D721Med (cell line): Measurements from ENCODE around the gene EPN3.

ENCODE experiments used
- DNase-seq: peaks from one replicate; pipeline ENCODE4 v3.0.0; 2011; ENCODE audit warnings: low spot score; ENCODE audit not compliant: insufficient read length
- FAIRE-seq: peaks from 2 replicates; lab custom pipeline; 2011; peaks lifted over from hg19 to GRCh38; lab: Jason Lieb, UNC
- TF ChIP-seq, protein P1 (sequence below): IDR thresholded peaks from 2 replicates; pipeline ENCODE4 v1.5.1; 2012; ENCODE audit warnings: mild to moderate bottlenecking, control low read depth; ENCODE audit not compliant: insufficient read depth; ENCODE audit errors: missing control alignments

The EPN3 gene

DNA sequence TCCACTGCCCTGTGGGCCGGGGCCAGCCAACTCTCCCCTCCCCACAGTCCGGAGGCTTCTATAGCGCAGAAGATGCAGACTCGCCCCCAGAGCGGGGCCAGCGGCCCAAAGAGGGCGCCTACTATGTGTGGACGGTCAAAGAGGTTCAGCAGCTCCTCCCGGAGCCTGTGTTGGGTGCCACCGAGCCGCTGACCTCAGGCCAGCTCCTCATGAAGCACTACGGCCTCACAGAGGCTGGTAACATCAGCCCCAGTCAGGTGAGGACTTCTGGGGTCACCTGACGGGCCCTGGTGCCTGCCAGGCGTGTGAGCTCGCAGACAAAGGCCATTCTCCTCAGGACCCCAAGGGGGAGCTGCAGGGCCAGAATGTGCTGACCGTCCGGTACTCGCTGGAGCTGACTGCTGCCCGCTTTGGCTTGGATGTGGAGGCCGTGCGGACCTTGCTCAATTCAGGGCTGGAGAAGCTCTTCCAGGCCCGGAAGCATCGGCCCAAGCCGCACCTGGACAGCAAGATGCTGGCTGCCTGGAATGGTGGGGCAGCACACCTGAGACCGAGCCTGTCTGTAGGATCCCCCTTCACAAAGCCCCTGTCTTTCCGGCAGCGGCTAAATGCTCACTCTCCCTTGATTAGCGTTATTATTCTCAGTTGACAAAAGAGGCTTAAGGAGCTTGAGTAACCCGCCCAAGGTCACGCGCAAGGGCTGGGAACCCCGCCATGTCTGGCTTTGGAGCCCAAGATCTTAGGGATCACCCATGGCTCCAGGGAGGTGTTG is 18.3 kb downstream of the EPN3 start:
- DNase-seq = peak; percentile 61
- FAIRE-seq = no peak
- TF ChIP-seq, protein P1, sequence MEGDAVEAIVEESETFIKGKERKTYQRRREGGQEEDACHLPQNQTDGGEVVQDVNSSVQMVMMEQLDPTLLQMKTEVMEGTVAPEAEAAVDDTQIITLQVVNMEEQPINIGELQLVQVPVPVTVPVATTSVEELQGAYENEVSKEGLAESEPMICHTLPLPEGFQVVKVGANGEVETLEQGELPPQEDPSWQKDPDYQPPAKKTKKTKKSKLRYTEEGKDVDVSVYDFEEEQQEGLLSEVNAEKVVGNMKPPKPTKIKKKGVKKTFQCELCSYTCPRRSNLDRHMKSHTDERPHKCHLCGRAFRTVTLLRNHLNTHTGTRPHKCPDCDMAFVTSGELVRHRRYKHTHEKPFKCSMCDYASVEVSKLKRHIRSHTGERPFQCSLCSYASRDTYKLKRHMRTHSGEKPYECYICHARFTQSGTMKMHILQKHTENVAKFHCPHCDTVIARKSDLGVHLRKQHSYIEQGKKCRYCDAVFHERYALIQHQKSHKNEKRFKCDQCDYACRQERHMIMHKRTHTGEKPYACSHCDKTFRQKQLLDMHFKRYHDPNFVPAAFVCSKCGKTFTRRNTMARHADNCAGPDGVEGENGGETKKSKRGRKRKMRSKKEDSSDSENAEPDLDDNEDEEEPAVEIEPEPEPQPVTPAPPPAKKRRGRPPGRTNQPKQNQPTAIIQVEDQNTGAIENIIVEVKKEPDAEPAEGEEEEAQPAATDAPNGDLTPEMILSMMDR = peak; percentile 96

DNA sequence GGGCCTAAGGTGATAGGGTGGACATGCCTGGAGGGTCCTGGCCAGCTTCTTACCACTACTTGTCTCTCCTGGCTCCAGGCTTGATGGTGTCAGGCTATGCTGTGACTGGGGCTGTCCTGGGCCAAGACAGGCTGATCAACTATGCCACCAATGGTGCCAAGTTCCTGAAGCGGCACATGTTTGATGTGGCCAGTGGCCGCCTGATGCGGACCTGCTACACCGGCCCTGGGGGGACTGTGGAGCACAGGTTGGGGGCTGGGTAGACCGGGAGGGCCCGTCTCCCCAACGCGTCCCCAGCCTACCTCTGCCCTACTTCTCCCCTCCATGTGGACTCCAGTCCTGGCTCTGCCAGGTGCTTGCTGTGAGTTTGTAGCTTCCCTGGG is 18.9 kb downstream of the EPN3 start:
- TF ChIP-seq, protein P1 = no peak
- DNase-seq (no peak), FAIRE-seq (no peak)

GRCh38 chr17:50551884-50552283 is 19.3 kb downstream of the EPN3 start:
- DNase-seq (no peak), FAIRE-seq (no peak)
- TF ChIP-seq, protein P1 = no peak

DNA sequence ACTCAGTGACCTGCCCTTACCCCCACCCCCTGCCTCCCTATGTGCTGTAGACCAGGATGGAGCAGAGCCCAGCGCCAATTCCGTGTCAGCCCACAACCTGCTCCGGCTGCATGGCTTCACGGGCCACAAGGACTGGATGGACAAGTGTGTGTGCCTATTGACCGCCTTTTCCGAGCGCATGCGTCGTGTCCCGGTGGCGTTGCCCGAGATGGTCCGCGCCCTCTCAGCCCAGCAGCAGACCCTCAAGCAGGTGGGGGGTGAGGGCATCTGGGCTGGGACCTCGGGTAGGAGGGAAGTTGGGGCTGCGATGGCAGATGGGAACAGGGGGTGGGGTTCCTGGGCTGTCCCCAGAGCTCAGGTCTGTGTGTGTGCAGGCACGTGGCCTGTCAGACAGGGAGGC is 21.7 kb downstream of the EPN3 start:
- DNase-seq (no peak), FAIRE-seq (no peak)
- TF ChIP-seq, protein P1 = no peak

DNA sequence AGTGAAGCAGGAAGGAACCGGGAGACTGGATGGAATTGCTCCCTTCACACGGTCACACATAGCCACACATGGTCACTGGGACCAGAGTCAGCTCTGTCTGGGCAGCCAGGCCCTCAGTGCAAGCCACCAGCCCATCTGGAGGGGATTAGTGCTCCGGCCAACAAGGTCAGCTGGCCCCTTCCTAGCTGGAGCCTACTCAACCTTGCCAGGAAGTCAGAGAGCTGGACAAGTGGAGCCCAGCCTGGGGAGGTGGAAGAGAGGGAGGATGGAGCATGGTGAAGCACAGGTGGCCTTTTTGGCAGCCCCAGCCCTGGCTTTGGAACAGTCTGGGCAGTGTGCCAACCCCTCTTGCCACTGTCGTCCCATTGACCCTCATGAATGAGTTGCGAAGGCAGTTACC is 24.3 kb downstream of the EPN3 start:
- FAIRE-seq (no peak), DNase-seq (no peak)
- TF ChIP-seq, protein P1 = no peak

GRCh38 chr17:50557630-50558029 is 25.1 kb downstream of the EPN3 start:
- DNase-seq (peak; percentile 90), FAIRE-seq (peak; percentile 82)
- TF ChIP-seq, protein P1 = no peak

DNA sequence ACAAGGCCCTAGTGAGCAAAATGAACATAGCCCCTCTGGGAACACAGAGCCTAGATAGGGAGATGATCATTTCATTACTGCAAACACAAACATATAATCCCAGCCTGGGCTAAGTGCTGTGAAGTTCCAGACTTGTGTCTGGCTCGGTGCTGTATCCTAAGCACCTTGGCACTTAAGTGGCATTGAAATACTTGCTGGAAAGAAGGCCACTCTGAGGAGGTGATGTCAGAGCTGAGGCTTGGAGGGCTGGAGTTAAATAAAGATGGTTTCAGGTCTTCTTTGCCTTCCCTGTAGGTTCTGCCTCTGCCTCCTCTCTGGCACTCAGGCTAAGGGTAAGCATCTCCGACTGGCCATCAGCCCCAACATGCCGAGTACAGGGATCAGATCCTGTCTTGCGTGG is 25.6 kb downstream of the EPN3 start:
- DNase-seq = no peak
- TF ChIP-seq, protein P1 = no peak
- peak; percentile 46 for FAIRE-seq
